ENCODE results near the gene PRKG1.

The PRKG1 gene

DNA sequence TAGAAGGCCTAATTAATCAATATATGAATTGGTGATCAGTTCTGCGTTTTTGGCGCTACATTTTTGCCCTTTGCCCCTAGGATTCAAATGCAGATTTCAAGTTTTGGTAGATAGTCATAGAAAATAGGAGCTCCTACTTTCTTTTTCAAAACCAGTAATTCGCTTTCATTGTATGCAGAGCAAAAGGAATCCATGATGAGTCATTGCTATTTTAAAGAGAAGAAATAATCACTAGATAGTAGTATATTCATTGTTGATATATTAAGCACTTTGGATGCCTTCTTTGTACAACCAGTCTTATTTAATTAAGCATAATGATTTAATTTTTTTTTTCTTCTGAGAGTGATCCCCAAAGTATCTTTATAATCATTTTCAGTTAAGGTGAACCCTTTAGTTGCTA, 574.8 kb downstream of the PRKG1 start:
- Histone ChIP-seq H3K36me3 (replicated peaks; ENCODE audit: low read depth, low read length) (no peaks in the 10 kb centered on the region), H3K4me1 (ENCODE audit: low read length) (no peaks in the 10 kb centered on the region), H3K79me2 (ENCODE audit: low read length) (no peaks in the 10 kb centered on the region), H3K4me3 (ENCODE audit: low read length) (no peak overlapping the region), H4K20me1 (ENCODE audit: insufficient read depth, low read length) (no peaks in the 10 kb centered on the region), H3K9ac (ENCODE audit: low read length) (no peak overlapping the region), H3K9me3 (ENCODE audit: insufficient read depth, low read length) (no peaks in the 10 kb centered on the region), H3K27me3 (ENCODE audit: low read depth, low read length) (no peaks in the 10 kb centered on the region), H3K27ac (ENCODE audit: low read length) (no peak overlapping the region), H3K4me2 (ENCODE audit: low read length) (no peak overlapping the region), H2AFZ (ENCODE audit: low read depth, low read length) (no peak overlapping the region)
- TF ChIP-seq EZH2phosphoT487 (IDR thresholded peaks at IDR 0.05; ENCODE audit: low read depth) = no peak
- TF ChIP-seq, protein P1, sequence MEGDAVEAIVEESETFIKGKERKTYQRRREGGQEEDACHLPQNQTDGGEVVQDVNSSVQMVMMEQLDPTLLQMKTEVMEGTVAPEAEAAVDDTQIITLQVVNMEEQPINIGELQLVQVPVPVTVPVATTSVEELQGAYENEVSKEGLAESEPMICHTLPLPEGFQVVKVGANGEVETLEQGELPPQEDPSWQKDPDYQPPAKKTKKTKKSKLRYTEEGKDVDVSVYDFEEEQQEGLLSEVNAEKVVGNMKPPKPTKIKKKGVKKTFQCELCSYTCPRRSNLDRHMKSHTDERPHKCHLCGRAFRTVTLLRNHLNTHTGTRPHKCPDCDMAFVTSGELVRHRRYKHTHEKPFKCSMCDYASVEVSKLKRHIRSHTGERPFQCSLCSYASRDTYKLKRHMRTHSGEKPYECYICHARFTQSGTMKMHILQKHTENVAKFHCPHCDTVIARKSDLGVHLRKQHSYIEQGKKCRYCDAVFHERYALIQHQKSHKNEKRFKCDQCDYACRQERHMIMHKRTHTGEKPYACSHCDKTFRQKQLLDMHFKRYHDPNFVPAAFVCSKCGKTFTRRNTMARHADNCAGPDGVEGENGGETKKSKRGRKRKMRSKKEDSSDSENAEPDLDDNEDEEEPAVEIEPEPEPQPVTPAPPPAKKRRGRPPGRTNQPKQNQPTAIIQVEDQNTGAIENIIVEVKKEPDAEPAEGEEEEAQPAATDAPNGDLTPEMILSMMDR (IDR thresholded peaks at IDR 0.05; ENCODE audit: low read depth, low read length) = no peak

DNA sequence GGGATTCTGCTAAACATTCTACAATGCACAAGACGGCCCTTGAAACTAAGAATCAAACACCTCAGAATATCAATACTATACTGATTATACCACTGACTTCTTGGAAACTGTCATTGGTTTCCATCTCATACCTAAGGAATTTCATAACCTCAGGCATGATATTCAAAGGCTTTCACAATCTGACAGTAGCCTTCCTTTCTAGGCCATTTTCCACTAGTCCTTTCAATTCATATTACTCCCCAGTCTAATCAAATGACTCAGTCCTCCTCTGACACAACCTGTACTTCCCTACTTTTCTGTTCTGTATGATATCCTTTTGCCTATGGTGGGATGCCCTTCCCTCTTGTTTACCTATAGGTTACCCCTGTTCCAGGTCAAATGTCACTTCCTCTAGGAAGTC, 576.8 kb downstream of the PRKG1 start:
- Histone ChIP-seq H3K9me3 (ENCODE audit: insufficient read depth, low read length) (no peaks in the 10 kb centered on the region), H3K4me3 (ENCODE audit: low read length) (no peak overlapping the region), H3K36me3 (replicated peaks; ENCODE audit: low read depth, low read length) (no peaks in the 10 kb centered on the region), H3K9ac (ENCODE audit: low read length) (no peak overlapping the region), H3K27me3 (ENCODE audit: low read depth, low read length) (no peaks in the 10 kb centered on the region), H3K4me1 (ENCODE audit: low read length) (no peaks in the 10 kb centered on the region), H3K79me2 (ENCODE audit: low read length) (no peaks in the 10 kb centered on the region), H2AFZ (ENCODE audit: low read depth, low read length) (no peak overlapping the region), H3K27ac (ENCODE audit: low read length) (no peak overlapping the region), H3K4me2 (ENCODE audit: low read length) (no peak overlapping the region), H4K20me1 (ENCODE audit: insufficient read depth, low read length) (no peaks in the 10 kb centered on the region)
- no peak for TF ChIP-seq EZH2phosphoT487 (IDR thresholded peaks at IDR 0.05; ENCODE audit: low read depth)
- TF ChIP-seq, protein P1 (IDR thresholded peaks at IDR 0.05; ENCODE audit: low read depth, low read length) = no peak

DNA sequence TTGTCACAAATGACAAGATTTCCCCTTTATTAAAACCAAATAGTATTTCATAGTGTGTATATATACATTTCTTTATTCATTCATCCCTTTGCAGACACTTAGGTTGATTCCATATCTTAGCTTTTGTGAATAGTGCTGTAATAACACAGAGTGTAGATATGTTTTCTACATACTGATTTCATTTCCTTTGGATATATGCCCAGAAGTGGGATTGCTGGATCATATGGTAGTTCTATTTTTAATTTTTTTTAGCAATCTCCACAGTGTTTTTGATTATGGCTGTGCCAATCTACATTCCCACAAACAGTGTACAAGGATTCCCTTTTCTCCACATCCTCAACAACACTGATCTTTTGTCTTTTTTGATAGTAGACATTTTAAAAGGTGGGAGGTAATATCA, 578.7 kb downstream of the PRKG1 start:
- no peaks in the 10 kb centered on the region for H3K36me3 ChIP-seq (replicated peaks; ENCODE audit: low read depth, low read length)
- no peaks in the 10 kb centered on the region for H4K20me1 ChIP-seq (ENCODE audit: insufficient read depth, low read length)
- no peaks in the 10 kb centered on the region for H3K79me2 ChIP-seq (ENCODE audit: low read length)
- H3K4me3 ChIP-seq (ENCODE audit: low read length) = no peak overlapping the region
- H3K4me2 ChIP-seq (ENCODE audit: low read length) = no peak overlapping the region
- no peak overlapping the region for H3K27ac ChIP-seq (ENCODE audit: low read length)
- no peaks in the 10 kb centered on the region for H3K4me1 ChIP-seq (ENCODE audit: low read length)
- no peaks in the 10 kb centered on the region for H3K27me3 ChIP-seq (ENCODE audit: low read depth, low read length)
- H3K9me3 ChIP-seq (ENCODE audit: insufficient read depth, low read length) = no peaks in the 10 kb centered on the region
- H3K9ac ChIP-seq (ENCODE audit: low read length) = no peak overlapping the region
- TF ChIP-seq EZH2phosphoT487 (IDR thresholded peaks at IDR 0.05; ENCODE audit: low read depth) = no peak
- H2AFZ ChIP-seq (ENCODE audit: low read depth, low read length) = no peak overlapping the region

DNA sequence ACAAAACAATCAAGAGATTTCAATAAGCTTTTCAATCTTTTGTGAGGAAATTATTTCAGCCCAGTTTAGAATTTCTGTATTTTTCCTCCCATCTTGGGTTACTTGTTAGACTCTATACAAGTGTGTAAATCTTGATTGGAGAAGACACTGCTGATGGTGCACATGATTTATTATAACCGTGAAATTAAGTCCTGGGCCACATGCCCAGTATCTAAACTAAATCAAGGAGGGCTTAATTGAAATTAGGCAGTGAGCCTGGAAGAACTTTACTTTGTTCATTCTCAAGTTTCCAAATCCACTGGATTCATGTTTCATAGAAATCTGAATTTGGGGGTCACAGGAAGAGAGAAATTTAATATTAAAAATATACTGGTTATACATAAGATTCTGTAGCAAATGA, 580.6 kb downstream of the PRKG1 start:
- H4K20me1 ChIP-seq (ENCODE audit: insufficient read depth, low read length) = no peaks in the 10 kb centered on the region
- no peaks in the 10 kb centered on the region for H3K79me2 ChIP-seq (ENCODE audit: low read length)
- no peak overlapping the region for H2AFZ ChIP-seq (ENCODE audit: low read depth, low read length)
- H3K9ac ChIP-seq (ENCODE audit: low read length) = no peak overlapping the region
- H3K9me3 ChIP-seq (ENCODE audit: insufficient read depth, low read length) = no peaks in the 10 kb centered on the region
- H3K4me2 ChIP-seq (ENCODE audit: low read length) = no peak overlapping the region
- H3K27ac ChIP-seq (ENCODE audit: low read length) = no peak overlapping the region
- no peaks in the 10 kb centered on the region for H3K4me1 ChIP-seq (ENCODE audit: low read length)
- H3K4me3 ChIP-seq (ENCODE audit: low read length) = no peak overlapping the region
- no peak for TF ChIP-seq EZH2phosphoT487 (IDR thresholded peaks at IDR 0.05; ENCODE audit: low read depth)
- TF ChIP-seq, protein P1 (IDR thresholded peaks at IDR 0.05; ENCODE audit: low read depth, low read length) = no peak
- no peaks in the 10 kb centered on the region for H3K36me3 ChIP-seq (replicated peaks; ENCODE audit: low read depth, low read length)
- H3K27me3 ChIP-seq (ENCODE audit: low read depth, low read length) = no peaks in the 10 kb centered on the region

DNA sequence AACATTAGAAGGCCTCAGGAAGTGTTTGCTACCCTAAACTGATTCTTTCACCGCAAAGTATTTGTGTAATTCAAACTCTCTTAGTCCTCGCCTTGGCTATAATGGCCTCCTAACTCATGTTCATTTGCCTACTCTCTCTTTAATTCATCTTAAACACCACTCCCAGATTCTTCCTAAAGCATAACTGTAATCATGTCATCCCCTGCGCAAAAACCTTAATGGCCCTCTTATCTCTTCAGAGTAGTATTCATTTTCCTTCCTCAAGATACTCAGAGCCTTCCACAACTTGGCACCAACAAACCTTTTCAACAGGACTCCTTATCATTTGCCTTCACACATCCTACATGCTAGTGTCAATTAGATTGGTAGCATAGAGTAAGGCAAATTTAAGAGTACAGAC, 582.2 kb downstream of the PRKG1 start:
- H3K9me3 ChIP-seq (ENCODE audit: insufficient read depth, low read length) = no peaks in the 10 kb centered on the region

More for the DNA sequence above, 582.2 kb downstream of the PRKG1 start:
- Histone ChIP-seq H3K27ac (ENCODE audit: low read length) (no peak overlapping the region), H3K36me3 (replicated peaks; ENCODE audit: low read depth, low read length) (no peaks in the 10 kb centered on the region), H3K79me2 (ENCODE audit: low read length) (no peaks in the 10 kb centered on the region), H2AFZ (ENCODE audit: low read depth, low read length) (no peak overlapping the region), H3K9ac (ENCODE audit: low read length) (no peak overlapping the region), H3K27me3 (ENCODE audit: low read depth, low read length) (no peaks in the 10 kb centered on the region), H3K4me3 (ENCODE audit: low read length) (no peak overlapping the region), H3K4me1 (ENCODE audit: low read length) (no peaks in the 10 kb centered on the region), H4K20me1 (ENCODE audit: insufficient read depth, low read length) (no peaks in the 10 kb centered on the region), H3K4me2 (ENCODE audit: low read length) (no peak overlapping the region)
- TF ChIP-seq, protein P1 (IDR thresholded peaks at IDR 0.05; ENCODE audit: low read depth, low read length) = no peak
- no peak for TF ChIP-seq EZH2phosphoT487 (IDR thresholded peaks at IDR 0.05; ENCODE audit: low read depth)

All from OCI-LY3 (cell line).